GM12878 (cell line): Measurements from ENCODE around the gene KLC3. TPM values are rescaled to one million over a fixed set of nuclear protein-coding genes. Genes with fewer than 3 reads are reported as not detected.

Source experiments
- ATAC-seq: fragments of 200-7000 bp; cut with Tn5 transposase; 3 replicates; pipeline ENCODE4 v1.9.1; 2020; ENCODE audit warnings: mild to moderate bottlenecking, moderate library complexity
- BruUV-seq: library from RNA; stranded (reverse); fragments of 400-500 nt; replicated peaks from 2 replicates; lab custom pipeline; 2021; lab: Mats Ljungman, UMichigan
- CTCF ChIA-PET: fragments of 300-600 bp; sonication (Branson Sonifier 250); formaldehyde crosslinking; extraction: SDS; loops from one replicate; lab custom pipeline; 2021; ENCODE audit warnings: inconsistent platforms; lab: Yijun Ruan, JAX
- POLR2A ChIA-PET: fragments of 350-600 bp; formaldehyde crosslinking; extraction: SDS; loops from one replicate; lab custom pipeline; 2021; ENCODE audit warnings: inconsistent platforms; lab: Charles Lee
- RAD21 ChIA-PET: fragments of 300-600 bp; sonication (Branson Sonifier 250); formaldehyde crosslinking; loops from one replicate; lab custom pipeline; 2023; ENCODE audit warnings: antibody characterized with exemption; ENCODE audit not compliant: unreplicated experiment; lab: Charles Lee
- SMC1A ChIA-PET: fragments of 300-600 bp; sonication (Branson Sonifier 250); formaldehyde crosslinking; loops from one replicate; lab custom pipeline; 2023; ENCODE audit not compliant: unreplicated experiment, uncharacterized antibody; lab: Charles Lee
- DNase-seq: peaks from one replicate; pipeline ENCODE4 v3.0.0-alpha.2; 2011; ENCODE audit warnings: low read depth, low spot score
- FAIRE-seq: peaks from 3 replicates; lab custom pipeline; 2011; peaks lifted over from hg19 to GRCh38; lab: Jason Lieb, UNC
- H2AFZ ChIP-seq: 2 replicates; pipeline ENCODE4 v1.6.0; 2011; ENCODE audit warnings: low read depth, low read length, control low read depth; ENCODE audit not compliant: control insufficient read depth
- H3K27ac ChIP-seq: 2 replicates; pipeline ENCODE4 v1.5.1; 2011; ENCODE audit warnings: control low read depth; ENCODE audit not compliant: control insufficient read depth, insufficient read depth
- H3K27me3 ChIP-seq, 2 experiments: replicated peaks in 1 of 2; 2 replicates each; pipeline versions ENCODE4 v1.6.0 to v1.6.1; 2011; ENCODE audit warnings: low read length in 1 of 2; ENCODE audit not compliant: control insufficient read depth in 2 of 2, insufficient read depth in 2 of 2
- H3K36me3 ChIP-seq, 2 experiments: 2 replicates each; pipeline ENCODE4 v1.5.1; 2011; ENCODE audit warnings: low read length in 1 of 2; ENCODE audit not compliant: control insufficient read depth in 2 of 2, insufficient read depth in 2 of 2
- H3K4me1 ChIP-seq: 2 replicates; pipeline ENCODE4 v1.6.1; 2011; ENCODE audit warnings: mild to moderate bottlenecking, low read length, moderate library complexity, mixed read lengths; ENCODE audit not compliant: control insufficient read depth, insufficient read depth
- H3K4me2 ChIP-seq: 2 replicates; pipeline ENCODE4 v1.6.0; 2011; ENCODE audit warnings: control low read depth; ENCODE audit not compliant: control insufficient read depth, insufficient read depth
- H3K4me3 ChIP-seq: fragments of 200-600 bp; sonication (generic); 2 replicates; pipeline ENCODE4 v1.5.1; 2016
- H3K79me2 ChIP-seq: 2 replicates; pipeline ENCODE4 v1.6.0; 2011; ENCODE audit warnings: low read length; ENCODE audit not compliant: control insufficient read depth, insufficient read depth
- H3K9ac ChIP-seq: 2 replicates; pipeline ENCODE4 v1.8.0; 2011; ENCODE audit warnings: low read length, control low read depth, mixed read lengths; ENCODE audit not compliant: control insufficient read depth, insufficient read depth
- H3K9me3 ChIP-seq: replicated peaks from 3 replicates; pipeline ENCODE4 v1.5.1; 2011; ENCODE audit warnings: mild to moderate bottlenecking, low read length; ENCODE audit not compliant: control insufficient read depth, insufficient read depth
- H4K20me1 ChIP-seq: 2 replicates; pipeline ENCODE4 v1.6.0; 2011; ENCODE audit not compliant: control insufficient read depth, insufficient read depth
- BCL11A ChIP-seq: IDR thresholded peaks from 2 replicates; pipeline ENCODE4 v1.6.1; 2011; ENCODE audit warnings: low read depth, low read length
- BHLHE40 ChIP-seq, 2 experiments: fragments of 450-650 bp in 1 of 2; IDR thresholded peaks; 2 replicates each; pipeline ENCODE4 v1.6.1; 2011 to 2017; ENCODE audit warnings: low read depth in 2 of 2, borderline replicate concordance in 1 of 2, improper control_type of control experiment in 1 of 2, low read length in 1 of 2, mild to moderate bottlenecking in 1 of 2
- CBFB ChIP-seq: IDR thresholded peaks from 2 replicates; pipeline ENCODE4 v1.6.1; 2016; ENCODE audit warnings: antibody characterized with exemption, low read depth
- CHD1 ChIP-seq: IDR thresholded peaks from 2 replicates; pipeline ENCODE4 v1.6.1; 2012; ENCODE audit warnings: low read depth, low read length, improper control_type of control experiment
- FOS ChIP-seq: IDR thresholded peaks from 3 replicates; pipeline ENCODE4 v1.6.1; 2011; ENCODE audit warnings: borderline replicate concordance; ENCODE audit not compliant: insufficient read length; ENCODE audit errors: extremely low read depth
- NFYA ChIP-seq: IDR thresholded peaks from 2 replicates; pipeline ENCODE4 v1.6.1; 2011; ENCODE audit warnings: low read depth, mild to moderate bottlenecking, low read length, improper control_type of control experiment, borderline replicate concordance
- NFYB ChIP-seq: IDR thresholded peaks from 2 replicates; pipeline ENCODE4 v1.6.1; 2011; ENCODE audit warnings: low read depth, mild to moderate bottlenecking, low read length, improper control_type of control experiment, moderate library complexity; ENCODE audit not compliant: insufficient read depth
- RAD51 ChIP-seq: fragments of 450-650 bp; IDR thresholded peaks from 2 replicates; pipeline ENCODE4 v1.6.1; 2016; ENCODE audit warnings: moderate library complexity, mild to moderate bottlenecking, inconsistent platforms
- ZZZ3 ChIP-seq: IDR thresholded peaks from 2 replicates; pipeline ENCODE4 v1.6.1; 2011; ENCODE audit warnings: low read depth; ENCODE audit not compliant: control insufficient read depth, insufficient read length
- WGBS: methylation state at CpG from one replicate; pipeline ENCODE4 v1.1.6; 2016; ENCODE audit warnings: low lambda C conversion rate; ENCODE audit not compliant: insufficient replicate concordance, insufficient coverage; ENCODE audit errors: missing lambda C conversion rate; 5-methylcytosine and 5-hydroxymethylcytosine counted together
- in situ Hi-C: fragments of 300-500 bp; cut with MboI; formaldehyde crosslinking; loops from 9 replicates; pipeline ENCODE4 v1.14.3; 2018; ENCODE audit warnings: mixed read lengths
- intact Hi-C: fragments of 100-400 bp; cut with micrococcal nuclease; formaldehyde crosslinking; loops from one replicate; pipeline ENCODE4 v1.14.2; 2022; ENCODE audit not compliant: unreplicated experiment
- polyA plus RNA-seq, 11 experiments: library from polyadenylated mRNA; depleted of rRNA in 4 of 11; unstranded in 6 of 11; stranded (reverse) in 5 of 11; fragments of >200 nt; fragmentation: Nextera tagmentation in 4 of 11; fragmentation: Illumina TruSeq in 1 of 11; extraction: Ambion mirVana in 4 of 11; extraction: Trizol in 1 of 11; gene quantifications; 1 replicate in 1 of 11; 2 replicates in 10 of 11; pipeline versions ENCODE4 v1.2.1 to v1.2.3, GENCODE V29; 2011 to 2016; ENCODE audit warnings: inconsistent platforms in 2 of 11, missing spikeins in 2 of 11, low read depth in 1 of 11
- total RNA-seq, 4 experiments: library from RNA; depleted of rRNA in 3 of 4; stranded (reverse); fragments of >200 nt in 3 of 4; fragmentation: Illumina TruSeq in 1 of 4; extraction: Trizol in 1 of 4; gene quantifications; 2 replicates each; pipeline versions ENCODE4 v1.2.1 to v1.2.3, GENCODE V29; 2013 to 2021
- TF ChIP-seq, protein P1 (sequence below): fragments of 450-650 bp; IDR thresholded peaks from 2 replicates; pipeline ENCODE4 v1.6.1; 2017; ENCODE audit warnings: mild to moderate bottlenecking, moderate library complexity
- TF ChIP-seq, protein P2 (sequence below): IDR thresholded peaks from 2 replicates; pipeline ENCODE4 v1.6.1; 2011; ENCODE audit warnings: borderline replicate concordance, low read depth, mild to moderate bottlenecking, moderate library complexity, mixed read lengths, low read length; ENCODE audit not compliant: insufficient read depth; ENCODE audit errors: extremely low read length

Gene KLC3
- total and polyA plus RNA-seq, 10 of the 15 experiments (the other 5 are each of a cell fraction or from before 2014, with no cell fraction given), result 0.03 to 0.38 (median 0.28) TPM; not detected in 5

DNA sequence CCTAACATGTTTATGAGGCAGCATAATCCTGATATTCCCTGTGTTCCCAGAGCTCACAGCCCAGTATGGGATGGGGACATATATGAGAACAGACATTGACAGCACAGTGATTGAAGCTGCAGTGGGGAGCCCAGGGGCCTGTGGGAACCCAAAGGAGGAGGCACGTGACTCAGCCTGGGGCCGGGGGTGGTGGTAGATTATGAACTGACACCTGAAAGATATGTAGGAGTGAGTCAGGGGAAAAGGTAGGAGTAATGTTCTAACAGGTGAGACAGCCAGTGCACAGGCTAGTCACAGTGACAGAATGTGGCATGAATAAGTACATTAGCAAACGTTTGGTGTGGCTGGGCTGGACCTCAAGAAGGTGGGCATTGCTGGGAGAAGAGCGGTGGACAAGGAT is 46.9 kb upstream of the KLC3 start:
- H3K79me2 ChIP-seq, result no peaks in the 10 kb centered on the region
- ChIA-PET RAD21 (no interaction called here), CTCF (no interaction called here), SMC1A (no interaction called here), POLR2A (no interaction called here)
- H3K4me3 ChIP-seq, result no peak overlapping the region
- H4K20me1 ChIP-seq, result no peaks in the 10 kb centered on the region
- TF ChIP-seq RAD51, result no peak
- no peak for TF ChIP-seq FOS
- TF ChIP-seq NFYA, result no peak
- TF ChIP-seq, protein P1, sequence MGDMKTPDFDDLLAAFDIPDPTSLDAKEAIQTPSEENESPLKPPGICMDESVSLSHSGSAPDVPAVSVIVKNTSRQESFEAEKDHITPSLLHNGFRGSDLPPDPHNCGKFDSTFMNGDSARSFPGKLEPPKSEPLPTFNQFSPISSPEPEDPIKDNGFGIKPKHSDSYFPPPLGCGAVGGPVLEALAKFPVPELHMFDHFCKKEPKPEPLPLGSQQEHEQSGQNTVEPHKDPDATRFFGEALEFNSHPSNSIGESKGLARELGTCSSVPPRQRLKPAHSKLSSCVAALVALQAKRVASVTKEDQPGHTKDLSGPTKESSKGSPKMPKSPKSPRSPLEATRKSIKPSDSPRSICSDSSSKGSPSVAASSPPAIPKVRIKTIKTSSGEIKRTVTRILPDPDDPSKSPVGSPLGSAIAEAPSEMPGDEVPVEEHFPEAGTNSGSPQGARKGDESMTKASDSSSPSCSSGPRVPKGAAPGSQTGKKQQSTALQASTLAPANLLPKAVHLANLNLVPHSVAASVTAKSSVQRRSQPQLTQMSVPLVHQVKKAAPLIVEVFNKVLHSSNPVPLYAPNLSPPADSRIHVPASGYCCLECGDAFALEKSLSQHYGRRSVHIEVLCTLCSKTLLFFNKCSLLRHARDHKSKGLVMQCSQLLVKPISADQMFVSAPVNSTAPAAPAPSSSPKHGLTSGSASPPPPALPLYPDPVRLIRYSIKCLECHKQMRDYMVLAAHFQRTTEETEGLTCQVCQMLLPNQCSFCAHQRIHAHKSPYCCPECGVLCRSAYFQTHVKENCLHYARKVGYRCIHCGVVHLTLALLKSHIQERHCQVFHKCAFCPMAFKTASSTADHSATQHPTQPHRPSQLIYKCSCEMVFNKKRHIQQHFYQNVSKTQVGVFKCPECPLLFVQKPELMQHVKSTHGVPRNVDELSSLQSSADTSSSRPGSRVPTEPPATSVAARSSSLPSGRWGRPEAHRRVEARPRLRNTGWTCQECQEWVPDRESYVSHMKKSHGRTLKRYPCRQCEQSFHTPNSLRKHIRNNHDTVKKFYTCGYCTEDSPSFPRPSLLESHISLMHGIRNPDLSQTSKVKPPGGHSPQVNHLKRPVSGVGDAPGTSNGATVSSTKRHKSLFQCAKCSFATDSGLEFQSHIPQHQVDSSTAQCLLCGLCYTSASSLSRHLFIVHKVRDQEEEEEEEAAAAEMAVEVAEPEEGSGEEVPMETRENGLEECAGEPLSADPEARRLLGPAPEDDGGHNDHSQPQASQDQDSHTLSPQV, result no peak
- no peak for TF ChIP-seq NFYB
- TF ChIP-seq CHD1, result no peak
- 0 out of 4 replicates have a peak, but pooled peaks of 1 of the 2 experiments have one; percentile 16 for TF ChIP-seq BHLHE40 (IDR thresholded peaks at IDR 0.05; ENCODE audit: borderline replicate concordance in 1 of 2, low read depth in 2 of 2, low read length in 1 of 2)
- TF ChIP-seq ZZZ3, result no peak
- TF ChIP-seq, protein P2, sequence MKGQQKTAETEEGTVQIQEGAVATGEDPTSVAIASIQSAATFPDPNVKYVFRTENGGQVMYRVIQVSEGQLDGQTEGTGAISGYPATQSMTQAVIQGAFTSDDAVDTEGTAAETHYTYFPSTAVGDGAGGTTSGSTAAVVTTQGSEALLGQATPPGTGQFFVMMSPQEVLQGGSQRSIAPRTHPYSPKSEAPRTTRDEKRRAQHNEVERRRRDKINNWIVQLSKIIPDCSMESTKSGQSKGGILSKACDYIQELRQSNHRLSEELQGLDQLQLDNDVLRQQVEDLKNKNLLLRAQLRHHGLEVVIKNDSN, result peak; percentile 7
- no peak for TF ChIP-seq CBFB
- TF ChIP-seq BCL11A, result no peak
- no TSS peak for BruUV-seq
- H3K9me3 ChIP-seq, result no peaks in the 10 kb centered on the region
- H3K4me1 ChIP-seq, result no peaks in the 10 kb centered on the region
- ATAC-seq (no peak), FAIRE-seq (no peak), DNase-seq (no peak)
- no peaks in the 10 kb centered on the region for H3K27me3 ChIP-seq
- H3K4me2 ChIP-seq, result no peak overlapping the region
- H3K9ac ChIP-seq, result no peak overlapping the region
- no peak overlapping the region for H2AFZ ChIP-seq
- H3K27ac ChIP-seq, result no peak overlapping the region
- intact Hi-C loops, result no loop called here
- no peaks in the 10 kb centered on the region for H3K36me3 ChIP-seq
- WGBS, result 50% methylated on average over 4 of the region's 4 CpGs
- in situ Hi-C loops, result no loop called here
